Stimulated activated CD4-positive, alpha-beta T cell treated with anti-CD3 and anti-CD28 coated beads, Interleukin-4, amount 100 ng/mL, for 48 hours (primary cell): ENCODE measurements around the gene ZBTB16.

Experiments
- DNase-seq, 2 donors: peaks; one replicate each; pipeline ENCODE4 v3.0.0-alpha.2; 2020; ENCODE audit warnings: low read depth in 2 of 2

The ZBTB16 gene

GRCh38 chr11:114059278-114059983 lies at the start of gene ZBTB16:
Gene ZBTB16, plus strand, starts transcription at chr11:114059711. Its CDS starts 3,590 bp downstream, at chr11:114063301.
- peak in 1 of 2 donors; percentile 28 for DNase-seq

GRCh38 chr11:114010931-114011330 lies 48.6 kb upstream of the ZBTB16 start:
- DNase-seq = no peak

GRCh38 chr11:114011443-114011842 lies 48.1 kb upstream of the ZBTB16 start:
- no peak for DNase-seq

- no peak for DNase-seq
These were observed 44.4 kb upstream of the ZBTB16 start for GRCh38 chr11:114015117-114015516.

GRCh38 chr11:114016986-114017385 lies 42.5 kb upstream of the ZBTB16 start:
- DNase-seq = no peak

GRCh38 chr11:114017723-114018122 lies 41.8 kb upstream of the ZBTB16 start:
- no peak for DNase-seq

GRCh38 chr11:114019046-114019445 lies 40.5 kb upstream of the ZBTB16 start:
- no peak for DNase-seq

GRCh38 chr11:114019574-114019973 lies 39.9 kb upstream of the ZBTB16 start:
- DNase-seq = no peak

GRCh38 chr11:114025329-114025907 lies 34.1 kb upstream of the ZBTB16 start:
- no peak for DNase-seq

- DNase-seq = peak in 1 of 2 donors; percentile 2
These were observed 33.2 kb upstream of the ZBTB16 start for GRCh38 chr11:114026355-114026754.

GRCh38 chr11:114027391-114027790 lies 32.1 kb upstream of the ZBTB16 start:
- DNase-seq = no peak

- no peak for DNase-seq
These were observed 31.6 kb upstream of the ZBTB16 start for GRCh38 chr11:114027926-114028325.

- no peak for DNase-seq
These were observed 28.1 kb upstream of the ZBTB16 start for GRCh38 chr11:114031246-114031966.

GRCh38 chr11:114031967-114032320 lies 27.6 kb upstream of the ZBTB16 start:
- no peak for DNase-seq

GRCh38 chr11:114033066-114033465 lies 26.4 kb upstream of the ZBTB16 start:
- DNase-seq = no peak

- no peak for DNase-seq
These were observed 25.9 kb upstream of the ZBTB16 start for GRCh38 chr11:114033572-114033971.

- no peak for DNase-seq
These were observed 24.6 kb upstream of the ZBTB16 start for GRCh38 chr11:114034956-114035355.

GRCh38 chr11:114036147-114036811 lies 23.2 kb upstream of the ZBTB16 start:
- DNase-seq = peak; percentile 28 to 42

GRCh38 chr11:114036958-114037357 lies 22.6 kb upstream of the ZBTB16 start:
- DNase-seq = no peak

- no peak for DNase-seq
These were observed 20.0 kb upstream of the ZBTB16 start for GRCh38 chr11:114039551-114039950.

GRCh38 chr11:114040706-114041211 lies 18.8 kb upstream of the ZBTB16 start:
- DNase-seq = no peak

- DNase-seq = no peak
These were observed 17.3 kb upstream of the ZBTB16 start for GRCh38 chr11:114042234-114042633.
